ENCODE measurements around the gene ZNF473.
"Not testable (repeated sequence)": the region's sequence is repeated elsewhere in the genome, so short reads cannot be mapped to it uniquely, and the experiment has no call there.

The ZNF473 gene

DNA sequence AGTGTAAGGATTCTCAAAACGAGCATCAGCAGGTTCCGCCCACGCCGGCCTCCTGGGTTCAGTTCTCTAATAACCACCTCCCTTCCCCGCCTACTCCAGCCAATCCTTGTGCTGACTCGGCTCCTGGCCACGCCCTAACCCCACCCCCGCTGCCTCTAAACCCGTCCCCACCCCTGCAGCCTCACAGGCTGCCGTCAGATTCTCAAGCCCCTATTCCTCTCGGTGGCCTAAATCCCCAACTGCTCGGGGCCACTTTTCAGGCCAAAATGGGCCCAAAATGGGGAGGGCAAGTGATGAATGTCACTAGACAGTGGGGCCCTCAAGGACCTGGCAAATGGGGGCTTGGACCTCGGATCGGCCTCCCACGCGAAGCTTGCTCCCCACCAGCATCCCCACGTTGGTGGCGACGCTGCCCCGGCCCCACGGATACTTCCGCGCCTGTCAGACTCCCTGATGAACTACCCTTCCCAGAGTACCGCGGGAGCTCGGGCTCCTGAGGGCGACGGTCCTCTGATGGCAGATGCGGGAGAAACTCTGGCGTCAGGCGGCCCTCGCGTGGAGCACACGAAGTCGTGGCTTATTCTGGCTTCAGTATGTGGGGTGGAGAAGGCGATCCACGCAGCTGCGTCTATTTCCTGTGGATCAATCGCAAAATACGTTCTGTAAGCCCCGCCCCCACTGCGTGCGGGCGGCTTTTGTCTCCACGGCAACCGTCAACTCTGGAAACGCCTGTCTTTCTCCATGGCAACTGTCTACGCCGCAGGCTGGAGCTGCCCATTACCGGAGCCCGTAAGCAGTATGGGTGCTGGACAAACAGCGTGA is 24.8 kb downstream of the ZNF473 start:
- DNase-seq (ENCODE audit: low read depth in 2 of 2): peak; percentile 57 to 71

DNA sequence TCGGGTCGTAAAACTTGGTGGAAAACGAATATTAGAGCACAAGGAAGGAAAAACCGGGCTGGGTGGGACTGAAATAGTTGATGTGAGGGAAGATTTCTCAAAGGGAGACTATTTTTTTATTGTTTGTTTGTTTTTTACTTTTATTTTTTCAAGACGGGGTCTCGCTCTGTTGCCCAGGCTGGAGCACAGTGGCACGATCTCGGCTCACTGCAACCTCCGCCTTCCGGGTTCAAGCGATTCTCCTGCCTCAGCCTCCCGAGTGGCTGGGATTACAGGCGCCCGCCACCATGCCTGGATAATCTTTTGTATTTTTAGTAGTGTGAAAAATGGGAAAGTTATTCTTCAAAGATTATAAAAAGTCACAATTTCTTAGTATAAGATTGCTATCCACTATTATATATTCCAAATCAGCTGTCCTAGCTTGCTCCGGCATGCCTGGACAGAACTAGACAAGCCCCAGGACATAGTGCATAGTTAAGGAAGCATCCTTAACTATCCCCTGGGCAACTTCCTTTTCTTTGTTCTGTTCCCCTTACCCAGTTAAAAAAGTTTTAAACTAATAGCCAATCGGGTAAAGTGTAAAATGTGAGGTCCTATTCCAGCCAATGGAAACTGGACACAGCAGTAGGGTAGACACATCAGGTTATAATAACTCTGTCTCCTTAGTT is 25.6 kb downstream of the ZNF473 start:
- not testable (repeated sequence) for DNase-seq (ENCODE audit: low read depth in 2 of 2)

DNA sequence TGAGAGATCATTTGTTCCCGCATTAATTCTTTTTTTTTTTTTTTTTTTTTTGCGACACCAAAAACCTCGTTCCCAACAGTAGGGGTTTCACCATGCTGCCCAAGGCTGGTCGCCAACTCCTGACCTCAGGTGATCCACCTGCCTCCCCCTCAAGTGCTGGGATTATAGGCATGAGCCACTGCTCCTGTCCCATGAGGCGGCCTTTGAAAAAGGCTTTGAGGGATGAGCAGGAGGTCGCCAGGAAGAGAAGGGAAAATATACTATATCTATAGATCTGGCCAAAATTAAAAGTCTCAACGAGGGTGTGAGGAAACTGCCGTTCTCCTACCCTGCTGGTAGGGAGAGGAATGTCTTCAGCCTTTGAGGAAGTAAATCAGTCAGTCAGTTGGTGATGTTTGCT is 26.2 kb downstream of the ZNF473 start:
- no peak for DNase-seq (ENCODE audit: low read depth in 2 of 2)

DNA sequence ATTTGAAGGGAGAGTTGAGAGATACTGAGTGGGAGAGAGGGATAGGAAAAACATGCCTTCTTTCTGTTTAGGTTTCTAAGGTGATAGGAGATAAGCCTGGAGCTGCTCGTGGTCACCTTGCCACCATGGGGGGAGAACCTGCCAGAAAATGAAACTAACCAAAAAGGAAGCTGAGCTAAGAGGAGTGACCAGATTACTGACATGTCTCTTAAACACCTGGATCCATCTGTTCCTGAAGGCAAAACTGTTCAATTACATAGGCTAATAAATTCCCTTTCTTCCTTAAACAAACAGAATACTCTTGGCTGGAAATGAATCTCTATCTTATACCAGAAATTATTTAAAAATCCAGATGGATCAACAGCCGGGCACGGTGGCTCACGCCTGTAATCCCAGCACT is 27.3 kb downstream of the ZNF473 start:
- no peak for DNase-seq (ENCODE audit: low read depth in 2 of 2)

DNA sequence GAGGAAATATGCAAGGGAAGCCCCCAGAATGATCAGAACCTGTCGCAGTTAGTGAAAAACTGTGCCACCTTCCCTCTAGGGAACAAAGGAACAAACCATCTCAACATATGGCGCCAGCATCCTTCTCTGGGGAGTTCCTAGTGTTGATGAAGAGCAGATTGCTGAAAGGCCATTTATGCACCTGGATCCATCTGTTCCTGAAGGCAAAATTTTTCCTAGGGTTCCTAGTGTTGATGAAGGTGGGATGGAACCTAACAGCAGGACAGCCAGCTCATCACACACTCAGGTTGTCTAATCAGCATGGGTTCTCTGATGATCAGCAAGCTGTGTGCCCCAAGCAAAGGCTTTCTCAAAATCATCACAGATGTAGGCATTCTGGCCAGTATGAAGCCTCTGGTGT is 32.6 kb downstream of the ZNF473 start:
- DNase-seq (ENCODE audit: low read depth in 2 of 2): no peak

DNA sequence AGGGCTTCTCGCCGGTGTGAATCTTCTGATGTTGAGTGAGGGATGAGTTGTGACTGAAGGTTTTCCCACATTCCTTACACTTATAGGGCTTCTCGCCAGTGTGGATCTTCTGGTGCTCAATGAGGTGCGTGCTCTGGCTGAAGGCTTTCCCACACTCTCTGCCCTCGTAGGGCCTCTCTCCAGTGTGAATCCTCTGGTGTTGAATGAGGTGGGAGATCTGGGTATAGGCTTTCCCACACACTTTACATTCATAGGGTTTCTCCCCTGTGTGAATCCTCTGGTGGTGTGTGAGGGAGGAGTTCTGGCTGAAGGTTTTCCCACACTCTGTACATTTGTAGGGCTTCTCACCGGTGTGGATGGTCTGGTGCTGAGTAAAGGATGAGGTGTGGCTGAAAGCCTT is 33.2 kb downstream of the ZNF473 start:
- no peak for DNase-seq (ENCODE audit: low read depth in 2 of 2)

DNA sequence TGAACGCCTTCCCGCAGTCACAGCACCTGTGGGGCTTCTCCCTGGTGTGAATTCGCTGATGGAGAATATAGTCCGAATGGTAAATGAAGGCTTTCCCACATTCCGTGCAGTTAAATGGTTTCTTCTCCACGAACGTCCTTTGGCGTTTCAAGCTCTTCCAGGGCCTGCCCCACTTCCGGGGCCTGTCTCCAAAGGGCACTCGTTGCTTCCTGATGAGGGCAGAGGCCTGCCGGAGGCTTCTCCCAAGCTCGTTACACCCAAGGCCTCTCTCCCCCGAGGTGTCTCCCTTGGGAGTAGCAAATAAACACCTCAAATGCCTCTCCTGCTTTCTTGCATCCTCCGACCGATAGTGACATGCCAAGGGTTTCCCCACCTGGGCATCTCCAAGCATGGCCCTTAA is 34.3 kb downstream of the ZNF473 start:
- no peak for DNase-seq (ENCODE audit: low read depth in 2 of 2)

DNA sequence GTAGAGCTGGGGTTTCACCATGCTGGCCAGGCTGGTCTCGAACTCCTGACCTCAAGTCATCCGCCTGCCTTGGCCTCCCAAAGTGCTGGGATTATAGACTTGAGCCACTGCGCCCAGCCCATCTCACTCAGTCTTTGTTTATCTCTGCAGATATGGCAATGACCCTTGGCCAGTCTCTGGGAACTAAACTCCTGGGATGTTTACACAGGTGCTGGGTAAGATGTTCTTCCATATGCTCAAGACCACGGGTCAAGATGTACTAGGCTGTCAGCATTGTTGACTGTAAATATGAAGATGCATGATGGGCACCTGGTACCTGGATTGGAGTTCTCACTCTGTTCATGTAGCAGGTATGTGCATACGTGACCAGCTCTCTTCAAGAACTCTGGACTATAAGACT is 35.8 kb downstream of the ZNF473 start:
- no peak for DNase-seq (ENCODE audit: low read depth in 2 of 2)

DNA sequence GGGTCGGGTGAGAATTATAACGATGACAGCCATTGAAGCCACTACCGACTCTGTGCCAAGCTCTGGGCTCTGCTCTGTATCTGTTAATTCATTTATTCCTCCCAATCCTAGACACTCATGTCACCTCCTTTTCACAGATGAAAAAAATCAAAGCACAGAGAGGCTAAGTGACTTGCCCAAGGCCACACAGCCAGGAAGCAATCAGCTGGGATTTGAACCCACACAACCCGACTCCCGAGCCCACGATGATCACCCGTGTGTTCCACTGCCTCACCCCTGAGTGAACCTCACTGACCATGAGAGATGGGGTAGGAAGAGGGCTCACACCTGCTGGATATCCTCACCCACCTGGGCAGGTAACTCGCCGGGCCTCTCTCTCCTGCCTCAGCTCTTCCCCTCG is 40.1 kb downstream of the ZNF473 start:
- DNase-seq (ENCODE audit: low read depth in 2 of 2): no peak

DNA sequence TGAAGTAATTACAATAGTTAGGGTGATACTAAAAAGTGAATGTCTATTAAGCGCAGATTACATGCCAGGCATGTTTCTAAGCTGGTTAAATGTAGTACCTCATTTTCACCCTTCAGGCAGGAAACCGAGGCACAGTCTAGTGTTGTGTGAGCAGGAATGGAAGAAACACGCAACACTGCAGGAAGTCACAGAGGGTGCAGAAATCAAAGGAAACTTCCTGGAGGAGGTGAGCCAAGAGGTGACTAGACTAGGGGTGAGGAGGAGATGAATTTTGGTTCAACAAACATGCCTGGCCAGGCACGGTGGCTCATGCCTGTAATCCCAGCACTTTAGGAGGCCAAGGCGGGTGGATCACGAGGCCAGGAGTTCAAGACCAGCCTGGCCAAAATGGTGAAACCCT is 41.8 kb downstream of the ZNF473 start:
- no peak for DNase-seq (ENCODE audit: low read depth in 2 of 2)

DNA sequence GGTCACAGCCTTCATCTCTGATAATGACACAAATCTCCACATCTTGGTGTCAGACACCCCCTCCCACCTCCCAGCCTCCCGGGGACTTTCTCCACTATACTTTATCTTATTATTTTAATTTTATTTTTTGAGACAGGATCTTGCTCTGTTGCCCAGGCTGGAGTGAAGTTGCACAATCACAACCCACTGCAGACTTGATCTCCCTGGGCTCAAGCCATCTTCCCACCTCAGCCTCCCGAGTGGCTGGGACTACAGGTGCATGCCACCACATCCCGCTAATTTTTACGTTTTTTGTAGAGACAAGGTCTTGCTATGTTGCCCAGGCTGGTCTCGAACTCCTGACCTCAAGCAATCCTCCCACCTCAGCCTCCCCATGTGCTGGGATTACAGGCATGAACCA is 42.6 kb downstream of the ZNF473 start:
- DNase-seq (ENCODE audit: low read depth in 2 of 2): not testable (repeated sequence)

DNA sequence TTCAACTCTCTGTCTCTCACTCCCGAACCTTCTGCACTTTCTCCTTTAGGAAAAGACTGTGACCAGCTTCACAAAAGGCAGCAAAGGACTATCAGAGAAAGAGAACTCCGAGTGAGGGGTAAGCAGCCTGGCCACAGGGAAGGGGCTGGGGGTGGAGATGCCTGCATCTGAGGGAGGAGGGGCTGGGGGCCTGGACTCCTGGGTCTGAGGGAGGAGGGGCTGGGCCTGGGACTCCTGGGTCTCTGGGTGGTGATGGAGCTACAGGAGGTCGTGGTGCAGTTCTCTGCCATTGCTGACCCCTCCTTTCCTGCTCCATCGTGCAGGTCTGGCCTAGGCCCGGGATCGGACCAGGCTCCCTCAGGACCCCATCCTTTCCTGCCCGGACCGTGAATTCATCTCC is 49.3 kb downstream of the ZNF473 start:
- DNase-seq (ENCODE audit: low read depth in 2 of 2): not testable (repeated sequence)

DNA sequence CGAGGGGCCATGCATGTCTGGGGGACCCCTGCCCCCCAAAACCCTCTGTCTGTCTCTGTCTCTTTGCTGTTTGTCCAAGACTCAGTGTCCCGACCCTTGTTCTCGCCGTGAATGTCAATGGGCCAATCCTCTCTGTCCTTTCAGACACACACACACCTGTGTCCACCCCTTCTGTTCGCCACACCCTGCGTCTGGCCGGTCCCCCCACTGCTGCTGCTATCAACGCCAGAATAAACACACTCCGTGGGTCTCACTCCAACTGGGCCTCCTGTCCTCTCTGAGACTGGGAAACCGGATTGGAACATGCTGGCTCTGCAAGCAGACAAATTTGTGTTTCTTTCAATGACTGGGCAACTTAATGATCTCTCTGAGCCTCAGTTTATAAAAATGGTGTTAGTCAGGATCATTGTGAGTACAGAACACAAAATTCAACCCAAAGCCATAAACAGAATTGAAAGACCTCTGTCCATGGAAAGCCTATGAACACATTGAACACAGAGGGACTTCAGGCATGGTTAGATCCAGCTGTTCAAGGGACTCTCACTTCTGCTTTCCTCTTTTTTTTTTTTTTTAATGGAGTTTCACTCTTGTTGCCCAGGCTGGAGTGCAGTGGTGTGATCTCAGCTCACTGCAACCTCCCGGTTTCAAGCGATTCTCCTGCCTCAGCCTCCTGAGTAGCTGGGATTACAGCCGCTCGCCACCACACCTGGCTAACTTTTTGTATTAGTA is 50.0 kb downstream of the ZNF473 start:
- DNase-seq (ENCODE audit: low read depth in 2 of 2): not testable (repeated sequence)

DNA sequence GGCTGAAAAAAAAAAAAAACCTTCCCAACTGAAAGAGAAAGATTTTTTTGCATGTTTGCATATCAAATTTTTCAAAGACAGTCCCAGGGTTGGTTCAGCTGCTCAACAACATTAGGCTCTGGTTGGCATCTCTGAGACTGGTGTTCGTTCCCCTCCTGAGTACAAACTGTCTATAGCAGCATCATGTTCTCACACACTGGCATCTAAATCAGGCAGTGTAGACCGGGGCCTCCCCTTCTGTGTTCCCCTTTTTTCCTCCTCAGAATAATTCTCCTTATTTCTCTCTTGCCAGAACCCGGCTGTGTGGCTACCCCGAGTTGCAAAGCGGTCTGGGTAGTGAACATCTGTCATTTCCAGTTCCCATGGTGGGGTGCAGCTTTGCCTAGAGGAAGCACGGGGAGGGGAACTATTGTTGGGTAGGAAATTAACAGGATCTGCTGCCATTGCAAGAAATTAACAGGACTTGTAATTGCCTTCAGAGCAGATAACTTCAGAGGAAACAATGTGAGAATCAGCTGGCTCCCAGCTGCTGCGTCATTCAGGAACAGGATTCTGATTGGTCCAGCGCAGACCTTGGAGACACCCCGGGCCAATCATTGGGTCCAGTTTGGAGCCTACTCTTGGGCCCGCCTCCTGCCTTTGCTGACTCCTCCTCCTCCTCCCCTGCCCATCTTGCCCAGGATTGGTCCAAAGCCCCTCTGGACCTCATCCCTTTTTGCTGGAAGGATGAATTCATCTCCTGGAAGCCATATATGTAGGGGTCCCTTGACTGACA is 51.0 kb downstream of the ZNF473 start:
- not testable (repeated sequence) for DNase-seq (ENCODE audit: low read depth in 2 of 2)

DNA sequence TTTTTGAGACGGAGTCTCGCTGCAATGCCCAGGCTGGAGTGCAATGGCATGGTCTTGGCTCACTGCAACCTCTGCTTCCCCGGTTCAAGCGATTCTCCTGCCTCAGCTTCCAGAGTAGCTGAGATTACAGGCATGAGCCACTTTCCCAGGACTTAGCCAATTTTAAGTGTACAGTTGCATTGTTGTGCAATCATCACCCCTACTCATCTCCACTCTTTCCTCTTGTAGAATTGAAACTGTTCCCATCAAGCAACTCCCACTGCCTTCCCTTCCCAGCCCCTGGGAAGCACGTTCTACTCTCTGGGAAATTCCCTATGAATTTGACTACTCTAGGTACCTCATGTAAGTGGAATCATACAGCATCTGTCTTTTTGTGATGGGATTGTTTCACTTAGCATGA is 53.2 kb downstream of the ZNF473 start:
- DNase-seq (ENCODE audit: low read depth in 2 of 2): not testable (repeated sequence)

DNA sequence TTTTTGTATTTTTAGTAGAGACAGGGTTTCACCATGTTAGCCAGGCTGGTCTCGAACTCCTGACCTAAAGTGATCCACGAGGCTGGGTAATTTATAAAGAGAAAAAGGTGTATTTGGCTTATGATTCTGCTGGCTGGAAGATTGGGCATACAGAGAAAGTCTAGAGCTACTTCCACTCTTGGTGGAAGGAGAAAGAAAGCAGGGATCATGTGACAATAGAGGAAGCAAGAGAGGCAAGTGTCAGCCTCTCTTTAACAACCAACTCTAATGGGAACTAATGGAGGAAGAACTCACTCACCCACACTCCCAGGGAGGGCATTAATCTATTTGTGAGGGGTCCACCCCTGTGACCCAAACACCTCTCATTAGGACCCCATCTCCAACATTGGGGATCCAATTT is 58.6 kb downstream of the ZNF473 start:
- not testable (repeated sequence) for DNase-seq (ENCODE audit: low read depth in 2 of 2)

DNA sequence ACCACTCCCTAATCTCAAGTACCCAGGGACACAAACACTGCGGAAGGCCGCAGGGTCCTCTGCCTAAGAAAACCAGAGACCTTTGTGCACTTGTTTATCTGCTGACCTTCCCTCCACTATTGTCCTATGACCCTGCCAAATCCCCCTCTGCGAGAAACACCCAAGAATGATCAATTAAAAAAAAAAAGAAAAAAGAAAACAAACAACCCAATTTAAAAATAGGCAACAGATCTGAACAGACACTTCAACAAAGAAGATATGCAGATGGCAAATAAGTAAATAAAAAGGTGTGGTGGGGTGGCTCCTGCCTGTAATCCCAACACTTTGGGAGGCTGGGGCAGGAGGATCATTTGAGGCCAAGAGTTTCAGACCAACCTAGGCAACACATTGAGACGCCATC is 61.3 kb downstream of the ZNF473 start:
- not testable (repeated sequence) for DNase-seq (ENCODE audit: low read depth in 2 of 2)

DNA sequence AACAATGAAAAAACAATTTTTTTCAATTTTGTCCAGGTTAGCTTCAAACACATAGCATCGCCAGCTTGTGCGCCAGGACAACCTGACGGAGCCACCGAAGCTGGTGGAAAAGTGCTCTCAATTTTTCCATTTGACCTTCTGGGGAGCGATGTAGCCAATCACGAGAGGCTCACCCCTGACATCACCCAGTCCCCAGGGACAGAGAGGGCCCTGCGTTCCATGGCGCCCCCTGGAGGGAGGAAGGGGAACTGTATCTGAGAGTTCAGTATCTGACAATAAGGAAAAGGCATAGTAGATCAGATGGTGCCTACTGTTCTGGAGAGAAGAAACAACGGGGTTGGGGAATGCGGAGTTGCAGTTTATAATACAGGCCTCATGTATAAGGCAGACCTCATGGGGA is 64.9 kb downstream of the ZNF473 start:
- peak; percentile 5 to 30 for DNase-seq (ENCODE audit: low read depth in 2 of 2)

DNA sequence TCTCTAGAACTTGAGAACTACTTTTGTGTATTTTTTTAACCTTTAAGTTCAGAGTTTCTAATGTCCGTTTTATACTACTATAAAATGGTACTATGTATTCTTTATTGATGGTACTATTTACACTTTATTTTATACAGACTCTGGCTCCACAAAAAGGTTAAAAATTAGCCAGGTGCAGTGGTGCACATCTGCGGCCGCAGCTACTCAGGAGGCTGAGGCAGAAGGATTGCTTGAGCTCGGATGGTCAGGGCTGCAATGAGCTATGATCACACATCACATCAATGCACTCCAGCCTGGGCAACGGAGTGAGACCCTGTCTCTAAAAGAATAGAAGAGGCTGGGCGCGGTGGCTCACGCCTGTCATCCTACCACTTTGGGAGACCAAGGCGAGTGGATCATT is 66.0 kb downstream of the ZNF473 start:
- not testable (repeated sequence) for DNase-seq (ENCODE audit: low read depth in 2 of 2)

DNA sequence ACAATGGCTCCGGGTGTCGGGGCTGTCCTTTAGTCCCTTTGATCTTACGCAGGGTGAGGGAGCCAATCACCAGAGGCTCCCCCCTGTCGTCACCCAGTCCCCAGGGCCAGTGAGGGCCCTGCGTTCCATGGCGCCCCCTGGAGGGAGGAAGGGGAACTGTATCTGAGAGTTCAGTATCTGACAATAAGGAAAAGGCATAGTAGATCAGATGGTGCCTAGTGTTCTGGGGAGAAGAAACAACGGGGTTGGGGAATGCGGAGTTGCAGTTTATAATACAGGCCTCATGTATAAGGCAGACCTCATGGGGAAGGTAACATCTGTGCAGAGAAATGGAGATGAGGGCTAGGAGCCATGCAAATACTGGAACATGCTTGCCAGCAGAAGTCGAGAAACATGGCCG is 66.8 kb downstream of the ZNF473 start:
- DNase-seq (ENCODE audit: low read depth in 2 of 2): not testable (repeated sequence)

DNA sequence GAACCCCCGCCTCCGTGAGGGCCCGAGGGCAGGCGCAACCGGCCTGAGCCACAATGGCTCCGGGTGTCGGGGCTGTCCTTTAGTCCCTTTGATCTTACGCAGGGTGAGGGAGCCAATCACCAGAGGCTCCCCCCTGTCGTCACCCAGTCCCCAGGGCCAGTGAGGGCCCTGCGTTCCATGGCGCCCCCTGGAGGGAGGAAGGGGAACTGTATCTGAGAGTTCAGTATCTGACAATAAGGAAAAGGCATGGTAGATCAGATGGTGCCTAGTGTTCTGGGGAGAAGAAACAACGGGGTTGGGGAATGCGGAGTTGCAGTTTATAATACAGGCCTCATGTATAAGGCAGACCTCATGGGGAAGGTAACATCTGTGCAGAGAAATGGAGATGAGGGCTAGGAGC is 72.1 kb downstream of the ZNF473 start:
- DNase-seq (ENCODE audit: low read depth in 2 of 2): not testable (repeated sequence)

DNA sequence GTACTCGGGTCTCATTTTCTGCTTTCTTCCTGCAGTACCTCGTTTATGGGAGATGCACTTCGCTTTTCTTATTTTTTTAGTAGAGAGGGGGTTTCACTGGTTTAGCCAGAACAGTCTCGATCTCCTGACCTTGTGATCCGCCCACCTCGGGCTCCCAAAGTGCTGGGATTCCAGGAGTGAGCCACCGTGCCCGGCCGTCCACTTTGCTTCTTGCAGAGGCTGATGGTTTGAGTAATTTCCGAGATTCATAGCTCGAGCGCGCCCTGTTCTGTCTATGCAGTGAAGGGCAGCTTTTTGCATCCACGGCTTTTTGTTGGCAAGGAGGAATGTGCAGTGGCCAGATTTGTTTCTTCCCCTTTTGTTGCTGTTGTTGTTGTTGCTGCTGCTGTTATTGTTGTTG is 73.1 kb downstream of the ZNF473 start:
- DNase-seq (ENCODE audit: low read depth in 2 of 2): not testable (repeated sequence)
